ENCODE measurements around the gene MDGA2.
"Not testable (repeated sequence)": the region's sequence is repeated elsewhere in the genome, so short reads cannot be mapped to it uniquely, and the experiment has no call there.

Gene MDGA2

GRCh38 chr14:47065326-47065725, 610.1 kb downstream of the MDGA2 start:
- DNase-seq, result no peak

GRCh38 chr14:47060050-47060449, 615.4 kb downstream of the MDGA2 start:
- no peak for DNase-seq

- no peak for DNase-seq
These were observed 618.0 kb downstream of the MDGA2 start for GRCh38 chr14:47057364-47057763.

GRCh38 chr14:47044841-47045240, 630.6 kb downstream of the MDGA2 start:
- no peak for DNase-seq

- no peak for DNase-seq
These were observed 634.9 kb downstream of the MDGA2 start for GRCh38 chr14:47040550-47040949.

- DNase-seq, result no peak
These were observed 636.1 kb downstream of the MDGA2 start for GRCh38 chr14:47039336-47039735.

- no peak for DNase-seq
These were observed 652.7 kb downstream of the MDGA2 start for GRCh38 chr14:47022721-47023120.

- DNase-seq, result no peak
These were observed 654.9 kb downstream of the MDGA2 start for GRCh38 chr14:47020500-47020899.

GRCh38 chr14:47012533-47013280, 662.7 kb downstream of the MDGA2 start:
- no peak for DNase-seq

GRCh38 chr14:47009615-47010014, 665.8 kb downstream of the MDGA2 start:
- no peak for DNase-seq

- no peak for DNase-seq
These were observed 666.7 kb downstream of the MDGA2 start for GRCh38 chr14:47008732-47009131.

- DNase-seq, result no peak
These were observed 675.7 kb downstream of the MDGA2 start for GRCh38 chr14:46999661-47000060.

- no peak for DNase-seq
These were observed 685.8 kb downstream of the MDGA2 start for GRCh38 chr14:46989566-46989965.

- no peak for DNase-seq
These were observed 687.1 kb downstream of the MDGA2 start for GRCh38 chr14:46988312-46988711.

GRCh38 chr14:46985529-46986380, 689.6 kb downstream of the MDGA2 start:
- DNase-seq, result no peak

GRCh38 chr14:46973295-46973694, 702.1 kb downstream of the MDGA2 start:
- DNase-seq, result no peak

- no peak for DNase-seq
These were observed 711.0 kb downstream of the MDGA2 start for GRCh38 chr14:46964378-46964777.

- DNase-seq, result no peak
These were observed 724.3 kb downstream of the MDGA2 start for GRCh38 chr14:46951103-46951502.

GRCh38 chr14:46940611-46941010, 734.8 kb downstream of the MDGA2 start:
- no peak for DNase-seq

GRCh38 chr14:46920542-46920941, 754.9 kb downstream of the MDGA2 start:
- no peak for DNase-seq

GRCh38 chr14:46915539-46915938, 759.9 kb downstream of the MDGA2 start:
- DNase-seq, result not testable (repeated sequence)

GRCh38 chr14:46902837-46903236, 772.6 kb downstream of the MDGA2 start:
- no peak for DNase-seq

- DNase-seq, result no peak
These were observed 780.9 kb downstream of the MDGA2 start for GRCh38 chr14:46894476-46894875.

GRCh38 chr14:46887144-46887543, 788.3 kb downstream of the MDGA2 start:
- no peak for DNase-seq
